ENCODE data around the gene KCNMA1. TPM values are rescaled to one million over a fixed set of nuclear protein-coding genes. Genes with fewer than 3 reads are reported as not detected.

Gene KCNMA1
- total and polyA plus RNA-seq, 2 donors from 2014 or later, result 4.2 to 8.9 TPM

- Histone ChIP-seq H3K36me3 (ENCODE audit: control insufficient read depth in 2 of 3, insufficient read depth in 3 of 3, low read length in 3 of 3) (no peaks in the 10 kb centered on the region), H3K4me3 (ENCODE audit: low read length in 3 of 3) (no peak overlapping the region), H3K4me1 (ENCODE audit: control insufficient read depth in 2 of 3, insufficient read depth in 2 of 3, low read depth in 1 of 3, low read length in 3 of 3) (no peaks in the 10 kb centered on the region), H3K27me3 (ENCODE audit: control insufficient read depth, insufficient read depth, low read length) (no peaks in the 10 kb centered on the region), H3K9ac (ENCODE audit: low read length in 3 of 3) (no peak overlapping the region), H3K9me3 (ENCODE audit: control insufficient read depth in 2 of 3, insufficient read depth in 1 of 3, low read length in 3 of 3) (no peaks in the 10 kb centered on the region), H3K27ac (ENCODE audit: low read depth in 2 of 2, low read length in 2 of 2) (no peak overlapping the region)
- no peak for DNase-seq
- no peak for TF ChIP-seq CTCF (IDR thresholded peaks at IDR 0.05; ENCODE audit: borderline replicate concordance, extremely low read depth, insufficient read depth)
- intact Hi-C loops (cut with DNase I), result no loop called here
- FAIRE-seq, result no peak
Measured at GRCh38 chr10:77678146-77678545, 40.5 kb upstream of the KCNMA1 start.

DNA sequence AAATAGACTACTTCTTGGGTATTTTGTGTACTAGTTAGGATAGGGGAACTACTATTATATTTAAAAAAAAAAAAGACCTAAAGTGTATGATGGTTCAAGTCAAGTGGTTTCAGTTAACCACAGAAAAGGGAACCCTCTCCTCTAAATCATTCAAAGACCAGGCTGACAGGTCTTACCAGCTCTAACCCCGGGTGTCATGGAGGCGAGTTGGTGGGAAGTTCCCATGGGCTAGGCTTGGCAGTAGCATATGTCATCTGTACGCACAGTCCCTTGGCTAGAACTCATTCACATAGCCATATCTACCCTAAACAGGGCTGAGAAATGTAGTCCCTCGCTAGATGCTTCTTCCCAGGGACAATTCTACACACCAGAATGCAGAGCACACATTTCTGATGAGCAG is 37.7 kb upstream of the KCNMA1 start:
- no peak for TF ChIP-seq CTCF (IDR thresholded peaks at IDR 0.05; ENCODE audit: borderline replicate concordance, extremely low read depth, insufficient read depth)
- no peak for DNase-seq
- Histone ChIP-seq H3K27me3 (ENCODE audit: control insufficient read depth, insufficient read depth, low read length) (no peaks in the 10 kb centered on the region), H3K27ac (ENCODE audit: low read depth in 2 of 2, low read length in 2 of 2) (no peak overlapping the region), H3K9me3 (ENCODE audit: control insufficient read depth in 2 of 3, insufficient read depth in 1 of 3, low read length in 3 of 3) (no peaks in the 10 kb centered on the region), H3K4me3 (ENCODE audit: low read length in 3 of 3) (no peak overlapping the region), H3K9ac (ENCODE audit: low read length in 3 of 3) (no peak overlapping the region), H3K36me3 (ENCODE audit: control insufficient read depth in 2 of 3, insufficient read depth in 3 of 3, low read length in 3 of 3) (no peaks in the 10 kb centered on the region), H3K4me1 (ENCODE audit: control insufficient read depth in 2 of 3, insufficient read depth in 2 of 3, low read depth in 1 of 3, low read length in 3 of 3) (no peaks in the 10 kb centered on the region)
- intact Hi-C loops (cut with DNase I), result no loop called here
- no peak for FAIRE-seq

GRCh38 chr10:77673515-77674140 is 36.0 kb upstream of the KCNMA1 start:
- no peaks in the 10 kb centered on the region for H3K9me3 ChIP-seq (ENCODE audit: control insufficient read depth in 2 of 3, insufficient read depth in 1 of 3, low read length in 3 of 3)
- intact Hi-C loops (cut with DNase I), result no loop called here
- no peaks in the 10 kb centered on the region for H3K36me3 ChIP-seq (ENCODE audit: control insufficient read depth in 2 of 3, insufficient read depth in 3 of 3, low read length in 3 of 3)
- FAIRE-seq (no peak), DNase-seq (no peak)
- H3K27ac ChIP-seq (ENCODE audit: low read depth in 2 of 2, low read length in 2 of 2), result no peak overlapping the region
- H3K9ac ChIP-seq (ENCODE audit: low read length in 3 of 3), result no peak overlapping the region
- no peak overlapping the region for H3K4me3 ChIP-seq (ENCODE audit: low read length in 3 of 3)
- no peaks in the 10 kb centered on the region for H3K27me3 ChIP-seq (ENCODE audit: control insufficient read depth, insufficient read depth, low read length)
- TF ChIP-seq CTCF (IDR thresholded peaks at IDR 0.05; ENCODE audit: borderline replicate concordance, extremely low read depth, insufficient read depth), result no peak
- H3K4me1 ChIP-seq (ENCODE audit: control insufficient read depth in 2 of 3, insufficient read depth in 2 of 3, low read depth in 1 of 3, low read length in 3 of 3), result no peaks in the 10 kb centered on the region

DNA sequence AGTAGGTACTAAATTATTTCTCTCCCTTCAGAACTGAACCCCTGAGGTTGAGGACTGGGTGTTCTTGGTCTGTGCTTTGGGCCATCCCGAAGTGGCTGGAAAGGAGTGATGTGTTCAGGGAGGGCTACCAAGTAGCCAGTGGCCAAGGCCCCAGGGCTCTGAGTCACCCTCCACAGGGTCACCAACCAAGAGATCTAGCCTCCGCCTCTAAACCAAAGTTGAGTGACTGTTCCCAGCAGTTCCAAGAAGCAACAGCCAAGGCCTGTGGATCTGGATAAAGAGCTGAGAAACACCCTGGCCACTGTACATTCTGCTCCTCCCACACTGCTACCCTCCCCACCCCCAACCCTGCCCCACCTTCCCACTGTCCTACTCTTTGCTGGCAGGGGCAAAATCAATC is 35.5 kb upstream of the KCNMA1 start:
- H3K27me3 ChIP-seq (ENCODE audit: control insufficient read depth, insufficient read depth, low read length), result no peaks in the 10 kb centered on the region
- no peak for DNase-seq
- H3K4me3 ChIP-seq (ENCODE audit: low read length in 3 of 3), result no peak overlapping the region
- no peak overlapping the region for H3K9ac ChIP-seq (ENCODE audit: low read length in 3 of 3)
- H3K9me3 ChIP-seq (ENCODE audit: control insufficient read depth in 2 of 3, insufficient read depth in 1 of 3, low read length in 3 of 3), result no peaks in the 10 kb centered on the region
- intact Hi-C loops (cut with DNase I), result no loop called here
- no peak overlapping the region for H3K27ac ChIP-seq (ENCODE audit: low read depth in 2 of 2, low read length in 2 of 2)
- FAIRE-seq, result no peak
- no peaks in the 10 kb centered on the region for H3K4me1 ChIP-seq (ENCODE audit: control insufficient read depth in 2 of 3, insufficient read depth in 2 of 3, low read depth in 1 of 3, low read length in 3 of 3)
- H3K36me3 ChIP-seq (ENCODE audit: control insufficient read depth in 2 of 3, insufficient read depth in 3 of 3, low read length in 3 of 3), result no peaks in the 10 kb centered on the region
- no peak for TF ChIP-seq CTCF (IDR thresholded peaks at IDR 0.05; ENCODE audit: borderline replicate concordance, extremely low read depth, insufficient read depth)

Data from kidney (tissue), 14 donors.